HCT116 (cell line): ENCODE measurements around the gene LDHD. TPM values are rescaled to one million over a fixed set of nuclear protein-coding genes. Genes with fewer than 3 reads are reported as not detected.

Experiments
- ATAC-seq: fragments of 200-7000 bp; cut with Tn5 transposase; 2 replicates; pipeline ENCODE4 v1.9.1; 2020; ENCODE audit warnings: mild to moderate bottlenecking, moderate library complexity
- BruUV-seq: library from RNA; stranded (reverse); fragments of 400-500 nt; replicated peaks from 2 replicates; lab custom pipeline; 2021; lab: Mats Ljungman, UMichigan
- CTCF ChIA-PET: fragments of 300-600 bp; sonication (Branson Sonifier 250); formaldehyde crosslinking; loops from one replicate; lab custom pipeline; 2021; ENCODE audit warnings: antibody characterized with exemption; lab: Charles Lee
- POLR2A ChIA-PET: fragments of 300-600, 350-600 bp; sonication (Branson Sonifier 250); formaldehyde crosslinking; loops from one replicate; lab custom pipeline; 2021; ENCODE audit warnings: antibody characterized with exemption; lab: Charles Lee
- RAD21 ChIA-PET, 2 experiments: fragments of 300-600 bp; sonication (Branson Sonifier 250); formaldehyde crosslinking; loops; one replicate each; lab custom pipeline; 2023; ENCODE audit warnings: low total read pairs in 2 of 2; ENCODE audit not compliant: uncharacterized antibody in 2 of 2, unreplicated experiment in 2 of 2, low non-redundant PET in 1 of 2; lab: Charles Lee
- DNase-seq: peaks from one replicate; pipeline ENCODE4 v3.0.0-alpha.2; 2010; ENCODE audit warnings: low read depth, low spot score
- H2AFZ ChIP-seq: fragments of 200-600 bp; shearing (Covaris generic), sonication (generic); 2 replicates; pipeline ENCODE4 v1.6.1; 2017; ENCODE audit warnings: low read depth, mixed run types, mixed read lengths, antibody characterized with exemption, low read length; ENCODE audit not compliant: poor library complexity, severe bottlenecking
- H3K27ac ChIP-seq: 2 replicates; pipeline ENCODE4 v1.5.1; 2012; ENCODE audit warnings: low read depth, low read length
- H3K27me3 ChIP-seq: fragments of 200-600 bp; sonication (generic); 2 replicates; pipeline ENCODE4 v1.6.1; 2016; ENCODE audit warnings: mixed run types, low read length, mixed read lengths; ENCODE audit not compliant: insufficient read depth
- H3K36me3 ChIP-seq, 2 experiments: fragments of 200-500 bp in 1 of 2; fragments of 200-600 bp in 1 of 2; sonication (Bioruptor generic) in 1 of 2; sonication (generic) in 1 of 2; 2 replicates each; pipeline versions ENCODE4 v1.5.1 to v1.6.1; 2014 to 2016; ENCODE audit warnings: low read length in 2 of 2, inconsistent platforms in 1 of 2, mixed read lengths in 1 of 2, mixed run types in 1 of 2; ENCODE audit not compliant: insufficient read depth in 2 of 2, control insufficient read depth in 1 of 2
- H3K4me1 ChIP-seq, 2 experiments: fragments of 200-600 bp in 1 of 2; sonication (generic) in 1 of 2; 2 replicates each; pipeline versions ENCODE4 v1.5.1 to v1.6.1; 2012 to 2017; ENCODE audit warnings: low read length in 2 of 2, inconsistent platforms in 1 of 2, mild to moderate bottlenecking in 1 of 2, mixed read lengths in 1 of 2, mixed run types in 1 of 2, moderate library complexity in 1 of 2; ENCODE audit not compliant: insufficient read depth in 2 of 2, control insufficient read depth in 1 of 2
- H3K4me2 ChIP-seq: fragments of 200-600 bp; sonication (generic); 2 replicates; pipeline ENCODE4 v1.6.1; 2017; ENCODE audit warnings: mixed run types, low read length, mixed read lengths
- H3K4me3 ChIP-seq, 2 experiments: fragments of 200-600 bp in 1 of 2; sonication (generic) in 1 of 2; replicated peaks in 1 of 2; 2 replicates each; pipeline ENCODE4 v1.5.1; 2011 to 2016; ENCODE audit warnings: low read length in 2 of 2, control low read depth in 1 of 2, low read depth in 1 of 2, mild to moderate bottlenecking in 1 of 2, mixed read lengths in 1 of 2, mixed run types in 1 of 2
- H3K79me2 ChIP-seq: fragments of 200-600 bp; sonication (generic); 2 replicates; pipeline ENCODE4 v1.6.1; 2017; ENCODE audit warnings: mild to moderate bottlenecking, mixed run types, low read length, moderate library complexity, mixed read lengths; ENCODE audit not compliant: insufficient read depth
- H3K9ac ChIP-seq: fragments of 200-600 bp; sonication (generic); 2 replicates; pipeline ENCODE4 v1.6.1; 2016; ENCODE audit warnings: low read length, mixed read lengths
- H3K9me2 ChIP-seq: fragments of 200-600 bp; sonication (generic), shearing (Covaris generic); 2 replicates; pipeline ENCODE4 v1.6.1; 2017; ENCODE audit warnings: mixed run types, mild to moderate bottlenecking, moderate library complexity; ENCODE audit not compliant: insufficient read depth
- H3K9me3 ChIP-seq, 2 experiments: fragments of 200-500 bp in 1 of 2; fragments of 200-600 bp in 1 of 2; sonication (Bioruptor generic) in 1 of 2; sonication (generic) in 1 of 2; 2 replicates each; pipeline ENCODE4 v1.6.1; 2014 to 2017; ENCODE audit warnings: low read length in 2 of 2, mixed read lengths in 2 of 2, inconsistent platforms in 1 of 2, low read depth in 1 of 2, mild to moderate bottlenecking in 1 of 2, mixed run types in 1 of 2, moderate library complexity in 1 of 2; ENCODE audit not compliant: control insufficient read depth in 1 of 2, insufficient read depth in 1 of 2
- H4K20me1 ChIP-seq: fragments of 200-600 bp; sonication (generic), shearing (Covaris generic); 2 replicates; pipeline ENCODE4 v1.6.1; 2017; ENCODE audit warnings: mixed run types, mild to moderate bottlenecking, moderate library complexity; ENCODE audit not compliant: insufficient read depth
- CEBPB ChIP-seq: IDR thresholded peaks from 2 replicates; pipeline ENCODE4 v1.6.1; 2012; ENCODE audit warnings: low read depth
- EGR1 ChIP-seq: IDR thresholded peaks from 2 replicates; pipeline ENCODE4 v1.6.1; 2012; ENCODE audit warnings: low read depth
- ELF1 ChIP-seq: IDR thresholded peaks from 2 replicates; pipeline ENCODE4 v1.6.1; 2012; ENCODE audit warnings: low read depth, borderline replicate concordance
- EZH2 ChIP-seq: fragments of 200-600 bp; sonication (generic); IDR thresholded peaks from 2 replicates; pipeline ENCODE4 v1.6.1; 2017; ENCODE audit warnings: antibody characterized with exemption, mixed run types
- EZH2phosphoT487 ChIP-seq: fragments of 200-600 bp; IDR thresholded peaks from 2 replicates; pipeline ENCODE4 v1.6.1; 2018; ENCODE audit warnings: antibody characterized with exemption, borderline replicate concordance
- FOSL1 ChIP-seq: IDR thresholded peaks from 2 replicates; pipeline ENCODE4 v1.6.1; 2012; ENCODE audit warnings: low read depth
- JUND ChIP-seq: IDR thresholded peaks from 2 replicates; pipeline ENCODE4 v1.6.1; 2012
- POLR2A ChIP-seq: IDR thresholded peaks from 2 replicates; pipeline ENCODE4 v1.7.0; 2011; ENCODE audit warnings: borderline replicate concordance; ENCODE audit not compliant: insufficient read depth, insufficient read length; ENCODE audit errors: extremely low read depth
- RAD21 ChIP-seq: IDR thresholded peaks from 2 replicates; pipeline ENCODE4 v1.6.1; 2012; ENCODE audit warnings: low read depth, mild to moderate bottlenecking
- SIN3A ChIP-seq: IDR thresholded peaks from 2 replicates; pipeline ENCODE4 v1.6.1; 2012; ENCODE audit warnings: low read depth
- SP1 ChIP-seq: IDR thresholded peaks from 2 replicates; pipeline ENCODE4 v1.6.1; 2012; ENCODE audit warnings: low read depth
- TCF7L2 ChIP-seq: IDR thresholded peaks from 2 replicates; pipeline ENCODE4 v1.7.0; 2011; ENCODE audit warnings: borderline replicate concordance, inconsistent platforms; ENCODE audit not compliant: insufficient read depth, insufficient read length; ENCODE audit errors: extremely low read depth
- YY1 ChIP-seq: IDR thresholded peaks from 2 replicates; pipeline ENCODE4 v1.6.1; 2011; ENCODE audit warnings: low read length, low read depth, moderate library complexity, mild to moderate bottlenecking; ENCODE audit not compliant: insufficient replicate concordance; ENCODE audit errors: extremely low read depth
- ZFX ChIP-seq: fragments of 450-650 bp; IDR thresholded peaks from 2 replicates; pipeline ENCODE4 v1.6.1; 2017
- ZNF274 ChIP-seq: fragments of 200-500 bp; sonication (Bioruptor generic); IDR thresholded peaks from 2 replicates; pipeline ENCODE4 v1.6.1; 2014; ENCODE audit warnings: mild to moderate bottlenecking, low read depth, low read length, inconsistent platforms
- intact Hi-C: fragments of 100-400 bp; cut with micrococcal nuclease; formaldehyde crosslinking; loops from 2 replicates; pipeline ENCODE4 v1.10.0; 2022
- total RNA-seq: library from RNA; stranded (reverse); gene quantifications from one replicate; pipeline ENCODE4 v1.2.1, GENCODE V29; 2021; ENCODE audit not compliant: unreplicated experiment
- TF ChIP-seq, protein P1 (sequence below): IDR thresholded peaks from 2 replicates; pipeline ENCODE4 v1.6.1; 2012; ENCODE audit warnings: low read depth
- TF ChIP-seq, protein P2 (sequence below): IDR thresholded peaks from 2 replicates; pipeline ENCODE4 v1.6.1; 2011; ENCODE audit warnings: mild to moderate bottlenecking, low read length, moderate library complexity; ENCODE audit not compliant: insufficient replicate concordance; ENCODE audit errors: extremely low read depth
- TF ChIP-seq, protein P3 (sequence below): IDR thresholded peaks from 2 replicates; pipeline ENCODE4 v1.6.1; 2012
- TF ChIP-seq, protein P4 (sequence below): IDR thresholded peaks from 2 replicates; pipeline ENCODE4 v1.6.1; 2012
- TF ChIP-seq, protein P5 (sequence below), 3 experiments: fragments of 200-600 bp in 1 of 3; sonication (generic) in 1 of 3; IDR thresholded peaks in 2 of 3; conservative IDR thresholded peaks in 1 of 3; 2 replicates each; pipeline ENCODE4 v1.5.1; 2012 to 2017; ENCODE audit warnings: low read depth in 2 of 3, low read length in 2 of 3, antibody characterized with exemption in 1 of 3, borderline replicate concordance in 1 of 3, control low read depth in 1 of 3, mild to moderate bottlenecking in 1 of 3, mixed read lengths in 1 of 3, mixed run types in 1 of 3, moderate library complexity in 1 of 3; ENCODE audit not compliant: insufficient read depth in 1 of 3

LDHD gene
- total RNA-seq, 1 experiment from 2014 or later: 3.4 TPM

DNA sequence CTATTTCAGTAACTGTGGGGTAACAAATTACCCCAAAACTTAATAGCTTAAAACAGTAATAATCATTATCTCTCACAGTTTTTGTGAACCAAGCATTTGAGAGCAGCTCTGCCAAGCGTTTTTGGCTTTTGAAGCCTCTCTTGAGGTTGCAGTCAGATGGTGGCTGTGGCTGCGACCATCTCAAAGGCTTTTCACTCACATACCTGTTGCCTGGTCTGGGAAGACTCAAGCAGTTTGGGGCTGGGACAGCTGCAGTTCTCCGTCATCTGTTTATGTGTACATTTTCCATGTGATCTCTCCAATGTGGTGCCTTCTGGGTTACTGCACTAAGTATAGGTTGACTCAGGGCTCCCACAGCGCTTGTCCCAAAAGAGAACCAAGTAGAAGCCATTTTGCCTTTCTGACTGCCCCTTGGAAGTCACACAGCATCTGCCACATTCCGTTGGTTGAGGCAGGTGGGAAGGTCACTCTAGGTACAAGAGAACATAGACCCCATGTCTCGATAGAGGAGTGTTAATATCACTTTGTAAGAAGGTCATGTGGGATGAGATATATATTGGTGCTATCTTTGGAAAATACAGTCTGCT is 49.6 kb downstream of the LDHD start:
- ATAC-seq: no peak
- BruUV-seq: no TSS peak
- no peak for DNase-seq
- H4K20me1 ChIP-seq: no peaks in the 10 kb centered on the region
- TF ChIP-seq POLR2A (no peak), ELF1 (no peak), EZH2 (no peak), SP1 (no peak), EZH2phosphoT487 (no peak), ZFX (no peak), EGR1 (no peak), TCF7L2 (no peak), CEBPB (no peak), RAD21 (no peak), FOSL1 (no peak), ZNF274 (no peak), JUND (no peak), SIN3A (no peak), YY1 (no peak)
- TF ChIP-seq, protein P1, sequence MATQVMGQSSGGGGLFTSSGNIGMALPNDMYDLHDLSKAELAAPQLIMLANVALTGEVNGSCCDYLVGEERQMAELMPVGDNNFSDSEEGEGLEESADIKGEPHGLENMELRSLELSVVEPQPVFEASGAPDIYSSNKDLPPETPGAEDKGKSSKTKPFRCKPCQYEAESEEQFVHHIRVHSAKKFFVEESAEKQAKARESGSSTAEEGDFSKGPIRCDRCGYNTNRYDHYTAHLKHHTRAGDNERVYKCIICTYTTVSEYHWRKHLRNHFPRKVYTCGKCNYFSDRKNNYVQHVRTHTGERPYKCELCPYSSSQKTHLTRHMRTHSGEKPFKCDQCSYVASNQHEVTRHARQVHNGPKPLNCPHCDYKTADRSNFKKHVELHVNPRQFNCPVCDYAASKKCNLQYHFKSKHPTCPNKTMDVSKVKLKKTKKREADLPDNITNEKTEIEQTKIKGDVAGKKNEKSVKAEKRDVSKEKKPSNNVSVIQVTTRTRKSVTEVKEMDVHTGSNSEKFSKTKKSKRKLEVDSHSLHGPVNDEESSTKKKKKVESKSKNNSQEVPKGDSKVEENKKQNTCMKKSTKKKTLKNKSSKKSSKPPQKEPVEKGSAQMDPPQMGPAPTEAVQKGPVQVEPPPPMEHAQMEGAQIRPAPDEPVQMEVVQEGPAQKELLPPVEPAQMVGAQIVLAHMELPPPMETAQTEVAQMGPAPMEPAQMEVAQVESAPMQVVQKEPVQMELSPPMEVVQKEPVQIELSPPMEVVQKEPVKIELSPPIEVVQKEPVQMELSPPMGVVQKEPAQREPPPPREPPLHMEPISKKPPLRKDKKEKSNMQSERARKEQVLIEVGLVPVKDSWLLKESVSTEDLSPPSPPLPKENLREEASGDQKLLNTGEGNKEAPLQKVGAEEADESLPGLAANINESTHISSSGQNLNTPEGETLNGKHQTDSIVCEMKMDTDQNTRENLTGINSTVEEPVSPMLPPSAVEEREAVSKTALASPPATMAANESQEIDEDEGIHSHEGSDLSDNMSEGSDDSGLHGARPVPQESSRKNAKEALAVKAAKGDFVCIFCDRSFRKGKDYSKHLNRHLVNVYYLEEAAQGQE: no peak
- TF ChIP-seq, protein P2, sequence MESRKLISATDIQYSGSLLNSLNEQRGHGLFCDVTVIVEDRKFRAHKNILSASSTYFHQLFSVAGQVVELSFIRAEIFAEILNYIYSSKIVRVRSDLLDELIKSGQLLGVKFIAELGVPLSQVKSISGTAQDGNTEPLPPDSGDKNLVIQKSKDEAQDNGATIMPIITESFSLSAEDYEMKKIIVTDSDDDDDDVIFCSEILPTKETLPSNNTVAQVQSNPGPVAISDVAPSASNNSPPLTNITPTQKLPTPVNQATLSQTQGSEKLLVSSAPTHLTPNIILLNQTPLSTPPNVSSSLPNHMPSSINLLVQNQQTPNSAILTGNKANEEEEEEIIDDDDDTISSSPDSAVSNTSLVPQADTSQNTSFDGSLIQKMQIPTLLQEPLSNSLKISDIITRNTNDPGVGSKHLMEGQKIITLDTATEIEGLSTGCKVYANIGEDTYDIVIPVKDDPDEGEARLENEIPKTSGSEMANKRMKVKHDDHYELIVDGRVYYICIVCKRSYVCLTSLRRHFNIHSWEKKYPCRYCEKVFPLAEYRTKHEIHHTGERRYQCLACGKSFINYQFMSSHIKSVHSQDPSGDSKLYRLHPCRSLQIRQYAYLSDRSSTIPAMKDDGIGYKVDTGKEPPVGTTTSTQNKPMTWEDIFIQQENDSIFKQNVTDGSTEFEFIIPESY: no peak
- TF ChIP-seq, protein P3, sequence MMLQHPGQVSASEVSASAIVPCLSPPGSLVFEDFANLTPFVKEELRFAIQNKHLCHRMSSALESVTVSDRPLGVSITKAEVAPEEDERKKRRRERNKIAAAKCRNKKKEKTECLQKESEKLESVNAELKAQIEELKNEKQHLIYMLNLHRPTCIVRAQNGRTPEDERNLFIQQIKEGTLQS: no peak
- TF ChIP-seq, protein P4, sequence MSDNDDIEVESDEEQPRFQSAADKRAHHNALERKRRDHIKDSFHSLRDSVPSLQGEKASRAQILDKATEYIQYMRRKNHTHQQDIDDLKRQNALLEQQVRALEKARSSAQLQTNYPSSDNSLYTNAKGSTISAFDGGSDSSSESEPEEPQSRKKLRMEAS: no peak
- TF ChIP-seq, protein P5, sequence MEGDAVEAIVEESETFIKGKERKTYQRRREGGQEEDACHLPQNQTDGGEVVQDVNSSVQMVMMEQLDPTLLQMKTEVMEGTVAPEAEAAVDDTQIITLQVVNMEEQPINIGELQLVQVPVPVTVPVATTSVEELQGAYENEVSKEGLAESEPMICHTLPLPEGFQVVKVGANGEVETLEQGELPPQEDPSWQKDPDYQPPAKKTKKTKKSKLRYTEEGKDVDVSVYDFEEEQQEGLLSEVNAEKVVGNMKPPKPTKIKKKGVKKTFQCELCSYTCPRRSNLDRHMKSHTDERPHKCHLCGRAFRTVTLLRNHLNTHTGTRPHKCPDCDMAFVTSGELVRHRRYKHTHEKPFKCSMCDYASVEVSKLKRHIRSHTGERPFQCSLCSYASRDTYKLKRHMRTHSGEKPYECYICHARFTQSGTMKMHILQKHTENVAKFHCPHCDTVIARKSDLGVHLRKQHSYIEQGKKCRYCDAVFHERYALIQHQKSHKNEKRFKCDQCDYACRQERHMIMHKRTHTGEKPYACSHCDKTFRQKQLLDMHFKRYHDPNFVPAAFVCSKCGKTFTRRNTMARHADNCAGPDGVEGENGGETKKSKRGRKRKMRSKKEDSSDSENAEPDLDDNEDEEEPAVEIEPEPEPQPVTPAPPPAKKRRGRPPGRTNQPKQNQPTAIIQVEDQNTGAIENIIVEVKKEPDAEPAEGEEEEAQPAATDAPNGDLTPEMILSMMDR (IDR thresholded peaks at IDR 0.05 in 2 of 3, conservative IDR thresholded peaks at IDR 0.05 in 1 of 3; ENCODE audit: borderline replicate concordance in 1 of 3, insufficient read depth in 1 of 3, low read depth in 2 of 3, low read length in 2 of 3): no peak
- H3K27me3 ChIP-seq: no peaks in the 10 kb centered on the region
- ChIA-PET RAD21 (no interaction called here), POLR2A (no interaction called here), CTCF (no interaction called here)
- no peaks in the 10 kb centered on the region for H3K9me2 ChIP-seq
- H3K4me1 ChIP-seq: no peaks in the 10 kb centered on the region; a peak in 1 of 4 replicates
- no peak overlapping the region for H3K27ac ChIP-seq
- no peak overlapping the region for H3K4me3 ChIP-seq
- peaks cover 70% of the 10 kb centered on the region for H3K79me2 ChIP-seq
- no peaks in the 10 kb centered on the region for H3K9me3 ChIP-seq
- H3K9ac ChIP-seq: no peak overlapping the region
- intact Hi-C loops: no loop called here
- H2AFZ ChIP-seq: no peak overlapping the region
- no peak overlapping the region for H3K4me2 ChIP-seq
- no peaks in the 10 kb centered on the region for H3K36me3 ChIP-seq
